Inflammatory macrophage (primary cell): ENCODE results near the gene CRYZL1.
"Not testable (repeated sequence)": the region's sequence is repeated elsewhere in the genome, so short reads cannot be mapped to it uniquely, and the experiment has no call there.

Source experiments
- DNase-seq, 2 donors: peaks; one replicate each; pipeline ENCODE4 v3.0.0-alpha.2; 2020 to 2022

CRYZL1 gene

GRCh38 chr21:33626151-33626550 is 15.4 kb downstream of the CRYZL1 start:
- DNase-seq, result not testable (repeated sequence)

DNA sequence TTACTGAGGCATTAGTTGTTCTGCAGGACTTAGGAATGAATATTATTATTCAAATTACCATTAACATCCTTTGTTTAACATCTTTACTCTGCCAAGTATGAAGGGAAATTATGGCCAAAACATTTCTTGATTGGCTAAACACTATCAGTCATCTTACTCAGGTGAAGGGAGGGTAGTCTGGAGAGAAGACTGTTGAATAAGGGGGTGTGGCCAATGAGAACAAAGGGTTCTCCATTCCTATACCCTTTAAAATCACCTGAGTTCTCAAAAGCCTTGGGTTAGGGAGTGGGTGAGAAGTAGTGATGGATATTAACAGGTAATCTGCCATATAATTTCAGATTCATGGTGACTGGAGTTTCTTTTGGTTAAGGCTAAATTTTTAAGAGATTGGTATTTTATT is 19.3 kb downstream of the CRYZL1 start:
- no peak for DNase-seq

GRCh38 chr21:33619726-33620125 is 21.8 kb downstream of the CRYZL1 start:
- DNase-seq, result peak; percentile 21 to 67

GRCh38 chr21:33618407-33618806 is 23.1 kb downstream of the CRYZL1 start:
- DNase-seq, result no peak

DNA sequence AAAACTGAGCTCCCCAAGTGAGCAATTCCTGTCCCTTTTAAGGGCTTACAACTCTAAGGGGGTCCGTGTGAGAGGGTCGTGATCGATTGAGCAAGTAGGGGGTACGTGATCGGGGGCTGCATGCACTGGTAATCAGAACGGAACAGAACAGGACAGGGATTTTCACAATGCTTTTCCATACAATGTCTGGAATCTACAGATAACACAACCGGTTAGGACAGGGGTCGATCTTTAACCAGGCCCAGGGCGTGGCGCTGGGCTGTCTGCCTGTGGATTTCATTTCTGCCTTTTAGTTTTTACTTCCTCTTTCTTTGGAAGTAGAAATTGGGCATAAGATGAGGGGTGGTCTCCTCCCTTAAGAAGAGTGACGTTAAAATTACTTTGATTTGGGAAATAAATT is 24.0 kb downstream of the CRYZL1 start:
- not testable (repeated sequence) for DNase-seq

- no peak for DNase-seq
Observed at GRCh38 chr21:33611006-33611744, 30.4 kb downstream of the CRYZL1 start.

GRCh38 chr21:33608559-33608958 is 33.0 kb downstream of the CRYZL1 start:
- DNase-seq, result no peak

GRCh38 chr21:33598051-33598450 is 43.5 kb downstream of the CRYZL1 start:
- no peak for DNase-seq

- peak; percentile 88 to 92 for DNase-seq
Observed at GRCh38 chr21:33588485-33589335, 52.8 kb downstream of the CRYZL1 start, which contains the start of gene DONSON. Gene DONSON (minus strand): TSS chr21:33588684. CDS start chr21:33588641, 43 bp downstream.

- DNase-seq, result peak; percentile 13 to 15
Observed at GRCh38 chr21:33587792-33588484, 53.6 kb downstream of the CRYZL1 start.

DNA sequence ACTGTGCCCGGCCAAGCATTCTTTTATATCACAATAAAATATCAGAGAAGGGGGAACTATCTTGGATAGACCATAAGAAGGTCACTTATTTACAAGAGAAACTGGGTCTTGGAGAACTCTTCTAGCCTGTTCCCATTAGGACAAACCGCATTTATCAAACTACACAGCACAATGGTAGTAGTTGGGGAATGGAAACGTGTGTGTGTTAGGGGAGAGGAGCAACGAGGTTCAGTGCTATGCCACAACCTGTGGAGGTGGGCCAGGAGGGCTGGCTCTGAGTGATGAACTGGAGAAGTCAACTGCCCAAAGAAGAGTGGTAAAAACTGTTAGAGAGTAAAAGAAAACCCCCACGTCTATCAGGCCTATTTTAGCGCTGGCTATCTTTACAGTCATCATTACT is 54.6 kb downstream of the CRYZL1 start:
- no peak for DNase-seq

GRCh38 chr21:33584455-33584854 is 57.1 kb downstream of the CRYZL1 start:
- no peak for DNase-seq

GRCh38 chr21:33578959-33579542 is 62.5 kb downstream of the CRYZL1 start:
- DNase-seq, result peak in 1 of 2 donors; percentile 24

DNA sequence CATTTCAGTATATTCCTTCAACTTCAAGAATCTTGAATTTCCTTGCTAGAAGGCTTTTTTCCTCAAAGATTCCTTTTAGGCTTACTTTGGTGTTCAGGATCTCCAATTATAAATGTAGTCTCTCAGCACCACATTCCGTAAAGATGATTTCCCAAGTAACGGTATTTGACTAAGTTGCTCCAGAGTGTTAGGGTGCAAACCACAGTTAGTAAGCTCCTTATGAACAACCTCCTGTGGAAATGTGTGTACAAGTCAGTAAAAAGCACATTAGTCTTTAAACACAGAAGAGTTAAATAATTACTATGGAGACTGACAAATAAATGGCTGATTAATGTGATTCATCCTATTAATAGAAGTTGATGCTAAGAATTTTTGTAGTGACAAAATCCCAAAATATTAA is 63.3 kb downstream of the CRYZL1 start:
- no peak for DNase-seq

GRCh38 chr21:33576741-33577141 is 64.8 kb downstream of the CRYZL1 start:
- not testable (repeated sequence) for DNase-seq

- no peak for DNase-seq
Observed at GRCh38 chr21:33572350-33572749, 69.2 kb downstream of the CRYZL1 start.

GRCh38 chr21:33569991-33570390 is 71.5 kb downstream of the CRYZL1 start:
- no peak for DNase-seq

DNA sequence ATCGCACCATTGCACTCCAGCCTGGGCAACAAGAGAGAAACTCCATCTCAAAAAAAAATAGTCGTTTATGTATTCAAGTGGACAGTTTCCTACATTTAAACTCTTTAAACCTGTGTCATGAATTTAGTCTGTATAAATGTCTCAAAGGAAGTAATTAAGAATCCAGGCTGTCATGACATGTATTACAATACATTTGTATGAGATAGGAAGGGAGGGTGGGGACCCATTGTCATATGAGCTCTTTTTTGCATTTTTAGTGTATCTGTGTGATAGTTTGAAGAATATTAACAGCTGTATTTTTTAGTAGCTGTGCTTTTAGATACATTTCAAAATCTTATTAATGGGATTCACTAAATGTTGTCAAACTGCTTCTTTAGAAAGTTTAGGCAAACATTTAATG is 73.1 kb downstream of the CRYZL1 start:
- no peak for DNase-seq

- no peak for DNase-seq
Observed at GRCh38 chr21:33567914-33568313, 73.6 kb downstream of the CRYZL1 start.

GRCh38 chr21:33566514-33566913 is 75.0 kb downstream of the CRYZL1 start:
- no peak for DNase-seq

DNA sequence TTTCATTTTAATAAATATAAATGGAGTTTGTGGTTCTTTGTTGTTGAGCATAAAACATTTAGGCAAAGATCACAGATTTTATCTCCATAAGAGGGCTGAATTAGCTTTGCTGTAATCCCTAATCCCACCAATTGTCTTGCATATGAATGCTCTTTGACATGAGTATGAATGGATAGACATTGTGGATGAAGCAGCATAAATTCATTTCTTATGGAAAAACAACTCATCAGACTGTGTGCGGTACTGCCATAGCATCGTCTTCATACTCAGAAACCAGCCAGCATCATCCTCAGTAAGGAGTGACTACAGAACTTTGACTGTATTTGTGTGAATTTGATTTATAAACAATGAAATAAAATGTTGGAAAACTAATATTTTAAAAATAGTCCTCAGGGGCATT is 79.2 kb downstream of the CRYZL1 start:
- DNase-seq, result no peak

- DNase-seq, result no peak
Observed at GRCh38 chr21:33561373-33561772, 80.2 kb downstream of the CRYZL1 start.

GRCh38 chr21:33560965-33561364 is 80.6 kb downstream of the CRYZL1 start:
- no peak for DNase-seq
